ENCODE results near the gene ENTPD6. TPM values are rescaled to one million over a fixed set of nuclear protein-coding genes. Genes with fewer than 3 reads are reported as not detected.
A peak's percentile ranks its signal among the peaks of the same experiment; 100 is the strongest.

ENTPD6 gene
- polyA plus RNA-seq, 3 donors = 36.2 to 120 (median 47.0) TPM

DNA sequence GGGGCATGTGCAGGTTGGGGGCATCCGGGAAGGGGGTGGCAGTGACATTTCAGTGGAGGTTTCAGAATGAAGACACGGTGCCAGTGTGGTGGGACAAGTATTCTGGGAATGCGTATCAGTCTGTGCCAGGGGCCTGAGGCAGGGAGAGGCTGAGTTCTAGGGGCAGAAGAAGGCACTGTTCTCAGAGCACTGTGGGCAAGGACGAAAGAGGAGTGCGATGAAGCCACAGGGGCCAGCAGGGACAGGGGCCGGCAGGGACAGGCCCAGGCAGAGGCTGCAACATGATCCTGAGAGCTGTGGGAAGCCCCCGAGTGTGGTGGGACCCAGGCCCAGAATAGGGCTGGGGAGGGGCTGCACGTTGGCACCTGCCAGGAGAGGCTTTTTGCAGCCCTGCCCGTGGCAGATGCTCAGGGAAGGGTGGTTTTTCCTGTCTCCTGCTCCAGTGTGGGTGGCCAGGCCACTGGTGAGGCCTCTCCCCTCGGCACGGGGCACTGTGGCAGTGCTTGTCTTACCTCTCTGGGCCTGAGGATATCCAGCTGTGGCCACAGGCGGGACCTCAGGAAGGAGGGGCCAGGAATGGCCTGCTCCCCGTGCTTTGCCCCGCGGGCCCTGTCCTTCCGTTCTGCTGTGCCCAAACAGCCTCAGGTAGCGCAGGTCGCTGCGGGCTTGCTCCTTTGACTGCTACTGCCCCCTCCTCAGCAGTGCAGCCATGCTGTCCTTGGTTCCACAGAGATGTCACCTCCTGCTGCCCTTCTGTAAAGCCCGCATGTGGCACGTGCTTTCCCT is 10.0 kb downstream of the ENTPD6 start:
- WGBS (ENCODE audit: insufficient coverage) = 96% methylated on average over 21 of the region's 21 CpGs

DNA sequence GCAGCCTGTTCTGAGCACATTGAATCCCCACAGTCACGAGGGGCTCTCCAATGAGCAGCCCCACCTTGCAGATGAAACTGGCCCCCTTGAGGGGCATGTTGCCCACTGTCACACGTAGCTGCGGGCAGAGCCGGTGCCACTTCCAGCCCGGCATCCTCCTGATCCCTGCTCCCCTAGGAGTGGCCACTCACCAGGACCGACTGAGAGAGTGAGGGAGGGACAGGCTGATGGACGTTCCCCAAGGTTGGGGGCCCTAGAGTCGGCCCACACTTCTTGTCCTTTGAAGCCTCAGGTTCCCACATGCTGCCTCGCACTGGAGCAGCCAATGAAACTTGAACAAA is 10.5 kb downstream of the ENTPD6 start:
- H3K27me3 ChIP-seq (ENCODE audit: control insufficient read depth in 2 of 2, insufficient read depth in 2 of 2, low read length in 2 of 2) = no peaks in the 10 kb centered on the region
- peaks cover 31 to 34% of the 10 kb centered on the region in 2 donors for H3K4me1 ChIP-seq (ENCODE audit: control insufficient read depth in 1 of 2, insufficient read depth in 2 of 2, low read length in 2 of 2)
- H3K9ac ChIP-seq (ENCODE audit: insufficient read depth, low read length, poor library complexity, severe bottlenecking) = no peak overlapping the region
- H3K4me1 Mint-ChIP-seq = peaks cover 36% of the 10 kb centered on the region
- no peak overlapping the region for H2AFZ ChIP-seq (ENCODE audit: insufficient read depth, low read depth, low read length, poor library complexity, severe bottlenecking)
- intact Hi-C loops (cut with micrococcal nuclease) = loop anchor here in 1 of 2 donors (10.0 kb wide), 1 partner anchor 189 kb away; the partner anchor contains the start of gene ABHD12
- no peak overlapping the region for H3K27ac ChIP-seq (ENCODE audit: low read depth in 1 of 2, low read length in 2 of 2)
- H3K27me3 Mint-ChIP-seq (ENCODE audit: low read depth in 3 of 3) = peaks cover 0 to 3% (median 3%) of the 10 kb centered on the region in 3 donors
- H4K20me1 ChIP-seq (ENCODE audit: insufficient read depth, low read length) = no peaks in the 10 kb centered on the region
- H3K36me3 ChIP-seq (replicated peaks in 1 of 2; ENCODE audit: control insufficient read depth in 1 of 2, insufficient read depth in 2 of 2, low read length in 2 of 2) = peaks cover 10 to 27% of the 10 kb centered on the region in 2 donors
- DNase-seq = no peak
- no peaks in the 10 kb centered on the region for H3K9me3 ChIP-seq (replicated peaks in 1 of 2; ENCODE audit: control insufficient read depth in 1 of 2, insufficient read depth in 1 of 2, low read length in 2 of 2)
- no peak overlapping the region for H3K4me2 ChIP-seq (replicated peaks; ENCODE audit: extremely low read depth, low read length, poor library complexity, severe bottlenecking)
- 100% methylated on average over 8 of the region's 9 CpGs for WGBS (ENCODE audit: insufficient coverage)
- TF ChIP-seq, protein P1, sequence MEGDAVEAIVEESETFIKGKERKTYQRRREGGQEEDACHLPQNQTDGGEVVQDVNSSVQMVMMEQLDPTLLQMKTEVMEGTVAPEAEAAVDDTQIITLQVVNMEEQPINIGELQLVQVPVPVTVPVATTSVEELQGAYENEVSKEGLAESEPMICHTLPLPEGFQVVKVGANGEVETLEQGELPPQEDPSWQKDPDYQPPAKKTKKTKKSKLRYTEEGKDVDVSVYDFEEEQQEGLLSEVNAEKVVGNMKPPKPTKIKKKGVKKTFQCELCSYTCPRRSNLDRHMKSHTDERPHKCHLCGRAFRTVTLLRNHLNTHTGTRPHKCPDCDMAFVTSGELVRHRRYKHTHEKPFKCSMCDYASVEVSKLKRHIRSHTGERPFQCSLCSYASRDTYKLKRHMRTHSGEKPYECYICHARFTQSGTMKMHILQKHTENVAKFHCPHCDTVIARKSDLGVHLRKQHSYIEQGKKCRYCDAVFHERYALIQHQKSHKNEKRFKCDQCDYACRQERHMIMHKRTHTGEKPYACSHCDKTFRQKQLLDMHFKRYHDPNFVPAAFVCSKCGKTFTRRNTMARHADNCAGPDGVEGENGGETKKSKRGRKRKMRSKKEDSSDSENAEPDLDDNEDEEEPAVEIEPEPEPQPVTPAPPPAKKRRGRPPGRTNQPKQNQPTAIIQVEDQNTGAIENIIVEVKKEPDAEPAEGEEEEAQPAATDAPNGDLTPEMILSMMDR (IDR thresholded peaks at IDR 0.05) = no peak
- H3K79me2 ChIP-seq (ENCODE audit: insufficient read depth, low read length) = peaks cover 39% of the 10 kb centered on the region
- peaks cover 19 to 32% of the 10 kb centered on the region in 2 donors for H3K36me3 Mint-ChIP-seq
- no peaks in the 10 kb centered on the region for H3K9me3 Mint-ChIP-seq
- H3K27ac Mint-ChIP-seq = peak overlapping the region in 4 of 7 donors; percentile 25 to 94 (median 58)
- H3K4me3 Mint-ChIP-seq = no peak overlapping the region
- H3K4me3 ChIP-seq (replicated peaks in 1 of 3; ENCODE audit: low read depth in 2 of 3, low read length in 3 of 3) = no peak overlapping the region

More for the DNA sequence above, 10.0 kb downstream of the ENTPD6 start:
- TF ChIP-seq, protein P1 (IDR thresholded peaks at IDR 0.05) = no peak
- Histone ChIP-seq H3K36me3 (replicated peaks in 1 of 2; ENCODE audit: control insufficient read depth in 1 of 2, insufficient read depth in 2 of 2, low read length in 2 of 2) (peaks cover 6 to 22% of the 10 kb centered on the region in 2 donors), H2AFZ (ENCODE audit: insufficient read depth, low read depth, low read length, poor library complexity, severe bottlenecking) (peak overlapping the region; percentile 72), H3K27ac (ENCODE audit: low read depth in 1 of 2, low read length in 2 of 2) (peak overlapping the region; percentile 78 to 81), H3K4me3 (replicated peaks in 1 of 3; ENCODE audit: low read depth in 2 of 3, low read length in 3 of 3) (peak overlapping the region in 1 of 3 experiments; percentile 48), H3K9me3 (replicated peaks in 1 of 2; ENCODE audit: control insufficient read depth in 1 of 2, insufficient read depth in 1 of 2, low read length in 2 of 2) (no peaks in the 10 kb centered on the region), H3K4me2 (replicated peaks; ENCODE audit: extremely low read depth, low read length, poor library complexity, severe bottlenecking) (peak overlapping the region; percentile 66), H3K27me3 (ENCODE audit: control insufficient read depth in 2 of 2, insufficient read depth in 2 of 2, low read length in 2 of 2) (no peaks in the 10 kb centered on the region), H3K9ac (ENCODE audit: insufficient read depth, low read length, poor library complexity, severe bottlenecking) (peak overlapping the region; percentile 36), H3K4me1 (ENCODE audit: control insufficient read depth in 1 of 2, insufficient read depth in 2 of 2, low read length in 2 of 2) (peaks cover 31 to 34% of the 10 kb centered on the region in 2 donors), H4K20me1 (ENCODE audit: insufficient read depth, low read length) (no peaks in the 10 kb centered on the region), H3K79me2 (ENCODE audit: insufficient read depth, low read length) (peaks cover 44% of the 10 kb centered on the region)
- Mint-ChIP-seq H3K9me3 (no peaks in the 10 kb centered on the region), H3K4me1 (peaks cover 41% of the 10 kb centered on the region), H3K36me3 (peaks cover 24 to 30% of the 10 kb centered on the region in 2 donors), H3K27me3 (ENCODE audit: low read depth in 3 of 3) (peaks cover 0 to 4% (median 3%) of the 10 kb centered on the region in 3 donors), H3K27ac (peak overlapping the region; percentile 75 to 94 (median 92)), H3K4me3 (peak overlapping the region; percentile 59 to 80)
- DNase-seq = no peak
- intact Hi-C loops (cut with micrococcal nuclease) = loop anchor here in 1 of 2 donors (10.0 kb wide), 1 partner anchor 189 kb away; the partner anchor contains the start of gene ABHD12
